Esophagus muscularis mucosa (tissue), 4 donors: Measurements from ENCODE around the gene CDA.

ENCODE experiments used
- EP300 ChIP-seq: sonication (generic); formaldehyde crosslinking; IDR thresholded peaks from one replicate; pipeline ENCODE4 v1.6.1; 2017; ENCODE audit warnings: antibody characterized with exemption
- POLR2A ChIP-seq: fragments of 450-650 bp; IDR thresholded peaks from one replicate; pipeline ENCODE4 v1.6.1; 2017; ENCODE audit warnings: antibody characterized with exemption, moderate library complexity, mild to moderate bottlenecking, low read depth
- POLR2AphosphoS5 ChIP-seq, 2 donors: sonication (generic); formaldehyde crosslinking; IDR thresholded peaks; one replicate each; pipeline ENCODE4 v1.6.1; 2017; ENCODE audit warnings: antibody characterized with exemption in 2 of 2
- TF ChIP-seq, protein P1 (sequence below), 3 experiments: fragments of 200-600 bp in 2 of 3; fragments of 450-650 bp in 1 of 3; sonication (generic) in 2 of 3; IDR thresholded peaks; one replicate each; pipeline ENCODE4 v1.5.1; 2017 to 2019; ENCODE audit warnings: antibody characterized with exemption in 3 of 3, mild to moderate bottlenecking in 2 of 3, moderate library complexity in 1 of 3

DNA sequence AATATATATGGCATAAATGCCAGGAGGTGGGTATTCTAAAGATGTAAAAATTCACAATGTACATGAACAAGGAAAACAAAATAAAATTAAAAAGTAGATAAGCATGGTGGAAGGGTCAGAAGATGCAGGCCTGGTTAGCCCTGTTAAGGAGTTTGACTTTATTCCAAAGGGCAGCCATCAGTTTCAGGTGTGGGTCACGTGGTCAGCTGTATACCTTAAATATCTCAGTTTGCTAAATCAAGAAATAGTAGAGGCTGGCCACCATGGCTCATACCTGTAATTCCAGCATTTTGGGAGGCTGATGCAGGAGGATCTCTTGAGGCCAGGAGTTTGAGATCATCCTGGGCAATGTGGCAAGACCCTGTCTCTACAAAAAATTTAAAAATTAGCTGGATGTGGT is 35.8 kb downstream of the CDA start:
- TF ChIP-seq POLR2A (no peak), POLR2AphosphoS5 (IDR thresholded peaks at IDR 0.05) (no peak), EP300 (no peak)
- TF ChIP-seq, protein P1, sequence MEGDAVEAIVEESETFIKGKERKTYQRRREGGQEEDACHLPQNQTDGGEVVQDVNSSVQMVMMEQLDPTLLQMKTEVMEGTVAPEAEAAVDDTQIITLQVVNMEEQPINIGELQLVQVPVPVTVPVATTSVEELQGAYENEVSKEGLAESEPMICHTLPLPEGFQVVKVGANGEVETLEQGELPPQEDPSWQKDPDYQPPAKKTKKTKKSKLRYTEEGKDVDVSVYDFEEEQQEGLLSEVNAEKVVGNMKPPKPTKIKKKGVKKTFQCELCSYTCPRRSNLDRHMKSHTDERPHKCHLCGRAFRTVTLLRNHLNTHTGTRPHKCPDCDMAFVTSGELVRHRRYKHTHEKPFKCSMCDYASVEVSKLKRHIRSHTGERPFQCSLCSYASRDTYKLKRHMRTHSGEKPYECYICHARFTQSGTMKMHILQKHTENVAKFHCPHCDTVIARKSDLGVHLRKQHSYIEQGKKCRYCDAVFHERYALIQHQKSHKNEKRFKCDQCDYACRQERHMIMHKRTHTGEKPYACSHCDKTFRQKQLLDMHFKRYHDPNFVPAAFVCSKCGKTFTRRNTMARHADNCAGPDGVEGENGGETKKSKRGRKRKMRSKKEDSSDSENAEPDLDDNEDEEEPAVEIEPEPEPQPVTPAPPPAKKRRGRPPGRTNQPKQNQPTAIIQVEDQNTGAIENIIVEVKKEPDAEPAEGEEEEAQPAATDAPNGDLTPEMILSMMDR (IDR thresholded peaks at IDR 0.05): no peak
